ENCODE data around the gene NEGR1.
A peak's percentile ranks its signal among the peaks of the same experiment; 100 is the strongest.

The NEGR1 gene

DNA sequence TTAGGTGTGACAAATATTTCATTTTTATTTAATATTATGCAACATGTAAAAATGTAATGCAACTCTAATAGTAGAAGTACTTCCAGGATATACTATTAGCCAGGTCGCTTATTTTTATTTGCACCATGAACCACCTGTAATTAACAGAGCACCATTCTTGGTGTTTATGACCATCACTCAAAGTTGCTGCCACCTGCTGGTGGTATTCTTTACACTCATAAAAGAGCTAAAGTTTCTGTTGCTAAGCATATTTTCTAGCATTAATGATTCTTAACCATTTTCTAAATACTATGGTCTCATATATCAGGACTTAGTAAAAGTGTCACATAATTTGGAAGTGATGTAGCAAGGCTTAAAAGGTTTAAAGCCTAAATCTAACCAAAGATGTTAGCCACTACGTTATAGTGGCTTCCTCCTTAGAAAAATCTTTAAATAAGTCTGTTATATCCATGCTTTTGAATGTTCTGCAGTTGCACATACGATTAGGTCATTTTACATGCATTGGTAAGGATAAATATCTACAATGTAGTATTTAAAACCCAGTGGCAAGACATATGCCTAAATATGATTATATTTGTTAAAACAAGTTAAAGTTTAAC, 244.5 kb downstream of the NEGR1 start:
- TF ChIP-seq, protein P1, sequence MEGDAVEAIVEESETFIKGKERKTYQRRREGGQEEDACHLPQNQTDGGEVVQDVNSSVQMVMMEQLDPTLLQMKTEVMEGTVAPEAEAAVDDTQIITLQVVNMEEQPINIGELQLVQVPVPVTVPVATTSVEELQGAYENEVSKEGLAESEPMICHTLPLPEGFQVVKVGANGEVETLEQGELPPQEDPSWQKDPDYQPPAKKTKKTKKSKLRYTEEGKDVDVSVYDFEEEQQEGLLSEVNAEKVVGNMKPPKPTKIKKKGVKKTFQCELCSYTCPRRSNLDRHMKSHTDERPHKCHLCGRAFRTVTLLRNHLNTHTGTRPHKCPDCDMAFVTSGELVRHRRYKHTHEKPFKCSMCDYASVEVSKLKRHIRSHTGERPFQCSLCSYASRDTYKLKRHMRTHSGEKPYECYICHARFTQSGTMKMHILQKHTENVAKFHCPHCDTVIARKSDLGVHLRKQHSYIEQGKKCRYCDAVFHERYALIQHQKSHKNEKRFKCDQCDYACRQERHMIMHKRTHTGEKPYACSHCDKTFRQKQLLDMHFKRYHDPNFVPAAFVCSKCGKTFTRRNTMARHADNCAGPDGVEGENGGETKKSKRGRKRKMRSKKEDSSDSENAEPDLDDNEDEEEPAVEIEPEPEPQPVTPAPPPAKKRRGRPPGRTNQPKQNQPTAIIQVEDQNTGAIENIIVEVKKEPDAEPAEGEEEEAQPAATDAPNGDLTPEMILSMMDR (IDR thresholded peaks at IDR 0.05; ENCODE audit: low read depth, low read length), result peak; percentile 49
- H3K4me3 ChIP-seq (replicated peaks in 1 of 2; ENCODE audit: low read depth in 2 of 2, low read length in 2 of 2), result no peak overlapping the region
- peak; percentile 59 to 62 for DNase-seq (ENCODE audit: low read depth in 2 of 2)

DNA sequence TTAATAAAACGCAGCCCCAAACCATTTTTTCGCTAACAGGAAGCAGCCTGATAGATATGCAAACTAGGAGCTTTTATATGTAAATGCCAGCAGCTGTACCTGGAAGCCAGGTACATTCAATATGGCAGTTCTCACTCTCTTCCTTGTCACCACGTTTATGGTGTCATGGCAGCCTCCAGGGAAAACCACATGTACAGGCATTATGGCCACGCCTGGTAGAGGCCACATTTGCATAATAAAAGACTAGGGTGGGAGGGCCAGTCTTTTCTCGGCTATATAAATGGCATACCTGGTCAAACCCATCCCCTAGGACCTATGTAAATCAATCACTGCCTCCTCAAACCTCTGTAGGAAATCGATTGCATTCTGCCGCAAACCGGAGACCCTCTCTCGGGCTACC, 247.5 kb downstream of the NEGR1 start:
- TF ChIP-seq, protein P1 (IDR thresholded peaks at IDR 0.05; ENCODE audit: low read depth, low read length), result no peak
- H3K4me3 ChIP-seq (replicated peaks in 1 of 2; ENCODE audit: low read depth in 2 of 2, low read length in 2 of 2), result no peak overlapping the region
- no peak for DNase-seq (ENCODE audit: low read depth in 2 of 2)

DNA sequence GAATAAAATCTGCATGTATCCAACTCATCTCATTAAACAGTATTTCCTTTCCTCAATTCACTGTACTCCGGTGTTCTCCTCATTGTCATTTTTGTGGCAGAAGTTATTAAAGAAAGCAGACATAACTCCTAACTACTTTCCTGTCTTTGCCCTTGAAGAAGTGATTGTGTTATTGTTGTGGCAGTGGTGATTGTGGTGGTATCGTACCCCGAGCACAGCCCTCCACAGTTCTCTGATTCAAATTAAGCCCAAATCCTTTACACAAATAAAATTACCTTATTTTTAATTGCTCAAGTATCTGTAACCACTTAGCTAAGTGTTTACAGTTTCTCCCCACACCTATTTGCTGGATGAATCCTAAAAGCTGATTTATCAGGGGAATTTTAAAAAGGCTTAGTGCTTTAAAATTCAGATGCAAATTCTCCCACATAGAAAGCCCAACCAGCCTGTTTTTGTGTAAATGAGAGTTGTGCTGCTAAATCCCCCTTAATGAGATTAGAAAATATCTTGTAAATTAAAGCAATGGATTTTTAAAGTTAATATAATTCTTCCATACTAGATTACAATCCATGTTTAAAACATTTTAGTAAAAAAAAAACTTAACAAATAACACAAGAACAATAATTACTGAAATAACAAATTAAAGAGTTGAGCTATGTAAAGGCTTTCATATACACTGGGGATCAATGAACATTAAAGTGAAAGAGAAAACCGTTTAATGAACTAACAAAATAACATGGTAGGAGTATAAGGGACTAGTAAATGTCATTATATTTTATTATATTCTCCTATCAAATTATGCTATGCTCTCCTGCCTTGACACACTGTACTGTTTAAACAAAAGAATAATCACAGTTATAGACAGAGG, 259.0 kb downstream of the NEGR1 start:
- no peak overlapping the region for H3K4me3 ChIP-seq (replicated peaks in 1 of 2; ENCODE audit: low read depth in 2 of 2, low read length in 2 of 2)
- no peak for DNase-seq (ENCODE audit: low read depth in 2 of 2)
- TF ChIP-seq, protein P1 (IDR thresholded peaks at IDR 0.05; ENCODE audit: low read depth, low read length), result no peak

DNA sequence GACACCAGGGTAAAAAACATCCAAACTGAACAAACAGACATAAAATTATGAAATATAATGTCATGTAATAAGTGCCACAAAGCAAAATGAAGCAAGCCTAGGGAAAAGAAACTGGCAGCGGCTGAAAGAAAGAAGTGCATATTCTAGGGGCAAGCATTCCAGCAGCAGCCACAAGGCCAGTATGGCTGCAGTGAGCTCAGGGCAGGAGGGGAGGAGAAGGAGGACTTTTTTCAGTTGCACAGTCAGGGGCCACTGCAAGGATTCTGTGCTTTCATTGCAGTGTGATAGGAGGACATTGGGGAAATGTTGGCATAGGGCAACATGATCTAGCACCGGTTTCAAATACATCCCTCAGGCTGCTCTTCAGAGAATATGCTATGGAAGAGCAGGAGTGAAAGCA, 263.8 kb downstream of the NEGR1 start:
- DNase-seq (ENCODE audit: low read depth in 2 of 2), result no peak
- H3K4me3 ChIP-seq (replicated peaks in 1 of 2; ENCODE audit: low read depth in 2 of 2, low read length in 2 of 2), result no peak overlapping the region
- TF ChIP-seq, protein P1 (IDR thresholded peaks at IDR 0.05; ENCODE audit: low read depth, low read length), result no peak

DNA sequence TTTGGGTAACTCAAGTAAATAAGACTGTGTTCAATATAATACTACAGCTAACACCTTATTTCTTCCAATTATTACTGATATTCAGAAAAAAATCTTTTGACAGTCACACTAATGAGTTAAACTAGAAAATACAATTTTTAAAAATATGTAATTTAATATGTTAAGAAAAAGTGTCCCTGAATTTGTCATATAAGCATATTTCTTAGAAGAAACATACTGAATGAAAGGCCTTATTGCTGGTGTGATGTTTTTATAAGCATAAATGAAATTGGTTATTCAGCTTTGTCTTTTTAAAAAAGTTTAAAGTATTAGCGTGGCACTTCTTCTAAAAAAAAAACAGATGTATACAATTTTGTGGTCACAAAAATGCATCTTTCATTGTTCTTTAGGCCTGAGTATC, 267.3 kb downstream of the NEGR1 start:
- DNase-seq (ENCODE audit: low read depth in 2 of 2), result no peak
- TF ChIP-seq, protein P1 (IDR thresholded peaks at IDR 0.05; ENCODE audit: low read depth, low read length), result no peak
- no peak overlapping the region for H3K4me3 ChIP-seq (replicated peaks in 1 of 2; ENCODE audit: low read depth in 2 of 2, low read length in 2 of 2)

DNA sequence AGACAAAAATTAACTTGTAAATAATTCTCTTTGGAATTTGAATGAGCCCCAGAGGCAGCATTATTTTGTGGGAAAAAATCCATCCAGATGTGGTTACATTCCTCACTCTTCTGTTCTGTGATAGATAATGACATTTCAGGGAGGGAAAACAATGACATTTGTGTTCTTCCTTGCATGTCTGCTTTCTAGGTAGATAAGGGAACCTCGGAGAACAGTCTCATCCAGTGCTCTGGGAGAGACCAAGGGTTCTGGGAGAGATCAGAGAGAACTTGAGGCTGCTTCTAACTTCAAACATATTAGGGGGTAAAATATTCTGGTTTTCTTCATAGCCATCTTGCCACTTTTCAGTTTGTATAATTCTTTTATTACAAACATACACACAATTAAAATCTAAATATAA, 269.2 kb downstream of the NEGR1 start:
- TF ChIP-seq, protein P1 (IDR thresholded peaks at IDR 0.05; ENCODE audit: low read depth, low read length), result no peak
- no peak overlapping the region for H3K4me3 ChIP-seq (replicated peaks in 1 of 2; ENCODE audit: low read depth in 2 of 2, low read length in 2 of 2)
- DNase-seq (ENCODE audit: low read depth in 2 of 2), result no peak

All from cardiac fibroblast (primary cell).